HG03135 (cell line): ENCODE results near the gene IL3.

Experiments
- ATAC-seq: cut with Tn5 transposase; IDR thresholded peaks from one replicate; pipeline ENCODE4 v1.9.1; 2021; ENCODE audit warnings: mild to moderate bottlenecking, moderate library complexity; ENCODE audit not compliant: unreplicated experiment

IL3 gene

GRCh38 chr5:132060501-132061161 is at the start of gene IL3:
IL3 (plus strand) TSS chr5:132060655; CDS start chr5:132060707, 52 bp downstream.
- no peak for ATAC-seq

GRCh38 chr5:132010989-132011621 is 49.4 kb upstream of the IL3 start:
- no peak for ATAC-seq

GRCh38 chr5:132011622-132012343 is 48.7 kb upstream of the IL3 start, which contains the start of gene ACSL6:
ACSL6 (minus strand) TSS chr5:132011658; CDS start chr5:132011553, 105 bp downstream.
- ATAC-seq = no peak

- ATAC-seq = no peak
These were observed 48.0 kb upstream of the IL3 start for GRCh38 chr5:132012371-132013005.

- no peak for ATAC-seq
These were observed 47.3 kb upstream of the IL3 start for GRCh38 chr5:132013006-132013689.

- no peak for ATAC-seq
These were observed 46.7 kb upstream of the IL3 start for GRCh38 chr5:132013711-132014110.

- no peak for ATAC-seq
These were observed 43.7 kb upstream of the IL3 start for GRCh38 chr5:132016721-132017250.

GRCh38 chr5:132017316-132017715 is 43.1 kb upstream of the IL3 start:
- no peak for ATAC-seq

- ATAC-seq = no peak
These were observed 42.5 kb upstream of the IL3 start for GRCh38 chr5:132017738-132018625.

GRCh38 chr5:132019337-132019736 is 41.1 kb upstream of the IL3 start:
- ATAC-seq = no peak

GRCh38 chr5:132019857-132020555 is 40.4 kb upstream of the IL3 start:
- ATAC-seq = peak; percentile 98

- ATAC-seq = peak; percentile 11
These were observed 39.7 kb upstream of the IL3 start for GRCh38 chr5:132020568-132021339.

- ATAC-seq = no peak
These were observed 38.8 kb upstream of the IL3 start for GRCh38 chr5:132021654-132022053.

- no peak for ATAC-seq
These were observed 37.7 kb upstream of the IL3 start for GRCh38 chr5:132022737-132023136.

- no peak for ATAC-seq
These were observed 37.0 kb upstream of the IL3 start for GRCh38 chr5:132023258-132024116.

GRCh38 chr5:132024117-132024435 is 36.4 kb upstream of the IL3 start:
- no peak for ATAC-seq

- ATAC-seq = no peak
These were observed 35.6 kb upstream of the IL3 start for GRCh38 chr5:132024789-132025402.
